Neural cell (in vitro differentiated cells): ENCODE data around the gene NTN3. TPM values are rescaled to one million over a fixed set of nuclear protein-coding genes. Genes with fewer than 3 reads are reported as not detected.

Experiments
- H2AFZ ChIP-seq: fragments of 200-600, 300-800 bp; sonication (generic), shearing (Covaris generic); 2 replicates; pipeline ENCODE4 v1.6.0; 2014; ENCODE audit warnings: low read depth, mild to moderate bottlenecking, antibody characterized with exemption, low read length, moderate library complexity
- H3F3A ChIP-seq: fragments of 200-600 bp; shearing (Covaris generic); 2 replicates; pipeline ENCODE4 v1.6.1; 2016; ENCODE audit warnings: mild to moderate bottlenecking, moderate library complexity, mixed read lengths, antibody characterized with exemption, low read length; ENCODE audit not compliant: insufficient read depth, poor library complexity, severe bottlenecking
- H3K27ac ChIP-seq: fragments of 200-600, 300-800 bp; sonication (generic), shearing (Covaris generic); 2 replicates; pipeline ENCODE4 v1.5.1; 2014; ENCODE audit warnings: mild to moderate bottlenecking, low read length, moderate library complexity
- H3K27me3 ChIP-seq: fragments of 300-800, 200-600 bp; sonication (generic), shearing (Covaris generic); 2 replicates; pipeline ENCODE4 v1.6.0; 2014; ENCODE audit warnings: mild to moderate bottlenecking, low read depth, low read length, moderate library complexity; ENCODE audit not compliant: insufficient read depth
- H3K36me3 ChIP-seq: fragments of 300-800, 200-600 bp; sonication (generic), shearing (Covaris generic); 2 replicates; pipeline ENCODE4 v1.5.1; 2014; ENCODE audit warnings: mild to moderate bottlenecking, antibody characterized with exemption, low read length, moderate library complexity; ENCODE audit not compliant: insufficient read depth
- H3K4me2 ChIP-seq: fragments of 300-800, 200-600 bp; sonication (generic), shearing (Covaris generic); 2 replicates; pipeline ENCODE4 v1.6.0; 2014; ENCODE audit warnings: mild to moderate bottlenecking, low read length
- H3K4me3 ChIP-seq: fragments of 300-800, 200-600 bp; sonication (generic), shearing (Covaris generic); 2 replicates; pipeline ENCODE4 v1.5.1; 2014; ENCODE audit warnings: mild to moderate bottlenecking, low read length, moderate library complexity
- H3K79me2 ChIP-seq: fragments of 200-600 bp; shearing (Covaris generic); replicated peaks from 2 replicates; pipeline ENCODE4 v1.6.0; 2014; ENCODE audit warnings: mild to moderate bottlenecking, low read length, moderate library complexity; ENCODE audit not compliant: insufficient read depth
- H3K9ac ChIP-seq: fragments of 300-800, 200-600 bp; sonication (generic), shearing (Covaris generic); 2 replicates; pipeline ENCODE4 v1.6.1; 2016; ENCODE audit warnings: mild to moderate bottlenecking, low read length, mixed read lengths
- H3K9me2 ChIP-seq: fragments of 200-600 bp; shearing (Covaris generic); 2 replicates; pipeline ENCODE4 v1.6.1; 2016; ENCODE audit warnings: mild to moderate bottlenecking, low read length, mixed read lengths; ENCODE audit not compliant: insufficient read depth
- H3K9me3 ChIP-seq: fragments of 200-600, 300-800 bp; sonication (generic), shearing (Covaris generic); 2 replicates; pipeline ENCODE4 v1.6.1; 2016; ENCODE audit warnings: mild to moderate bottlenecking, mixed run types, low read length, moderate library complexity, mixed read lengths
- H4K20me1 ChIP-seq: fragments of 200-600 bp; shearing (Covaris generic); 2 replicates; pipeline ENCODE4 v1.6.1; 2016; ENCODE audit warnings: mild to moderate bottlenecking, mixed run types; ENCODE audit not compliant: insufficient read depth
- CTCF ChIP-seq: fragments of 450-650 bp; IDR thresholded peaks from 2 replicates; pipeline ENCODE4 v1.5.1; 2014; ENCODE audit warnings: antibody characterized with exemption, mild to moderate bottlenecking, moderate library complexity; ENCODE audit not compliant: poor library complexity, severe bottlenecking
- EP300 ChIP-seq: fragments of 450-650 bp; conservative IDR thresholded peaks from 2 replicates; pipeline ENCODE4 v1.6.1; 2014; ENCODE audit warnings: antibody characterized with exemption, mild to moderate bottlenecking, moderate library complexity; ENCODE audit not compliant: poor library complexity, severe bottlenecking
- EZH2 ChIP-seq: fragments of 200-600, 300-800 bp; shearing (Covaris generic), sonication (generic); IDR thresholded peaks from 2 replicates; pipeline ENCODE4 v1.6.1; 2014; ENCODE audit warnings: antibody characterized with exemption, low read length, borderline replicate concordance, mild to moderate bottlenecking; ENCODE audit not compliant: insufficient read depth, poor library complexity, severe bottlenecking
- MXI1 ChIP-seq: fragments of 450-650 bp; conservative IDR thresholded peaks from 2 replicates; pipeline ENCODE4 v1.6.1; 2014; ENCODE audit warnings: antibody characterized with exemption, mild to moderate bottlenecking; ENCODE audit not compliant: poor library complexity, severe bottlenecking
- POLR2AphosphoS5 ChIP-seq: IDR thresholded peaks from 2 replicates; pipeline ENCODE4 v1.6.1; 2012
- RAD21 ChIP-seq: fragments of 450-650 bp; conservative IDR thresholded peaks from 2 replicates; pipeline ENCODE4 v1.6.1; 2014; ENCODE audit warnings: antibody characterized with exemption, mild to moderate bottlenecking, moderate library complexity
- REST ChIP-seq: IDR thresholded peaks from 2 replicates; pipeline ENCODE4 v1.6.1; 2012; ENCODE audit warnings: borderline replicate concordance
- SMC3 ChIP-seq: fragments of 450-650 bp; conservative IDR thresholded peaks from 2 replicates; pipeline ENCODE4 v1.6.1; 2014; ENCODE audit warnings: antibody characterized with exemption, mild to moderate bottlenecking, moderate library complexity; ENCODE audit not compliant: poor library complexity
- TAF1 ChIP-seq: IDR thresholded peaks from 2 replicates; pipeline ENCODE4 v1.6.1; 2012; ENCODE audit warnings: low read depth
- polyA plus RNA-seq: library from polyadenylated mRNA; depleted of rRNA; stranded (reverse); fragments of >200 nt; gene quantifications from 2 replicates; pipeline ENCODE4 v1.2.3, GENCODE V29; 2014

Gene NTN3
- polyA plus RNA-seq, 1 donor from 2014 or later, result 1.2 TPM

- H3K79me2 ChIP-seq, result no peaks in the 10 kb centered on the region
- no peak overlapping the region for H3K4me2 ChIP-seq
- no peaks in the 10 kb centered on the region for H3F3A ChIP-seq
- H4K20me1 ChIP-seq, result no peaks in the 10 kb centered on the region
- no peak overlapping the region for H3K4me3 ChIP-seq
- H3K36me3 ChIP-seq, result no peaks in the 10 kb centered on the region
- no peaks in the 10 kb centered on the region for H3K9me3 ChIP-seq
- no peak overlapping the region for H2AFZ ChIP-seq
- TF ChIP-seq EP300 (no peak), POLR2AphosphoS5 (no peak), RAD21 (no peak), TAF1 (no peak), SMC3 (no peak), MXI1 (no peak), CTCF (no peak), EZH2 (no peak), REST (no peak)
- H3K9ac ChIP-seq, result no peak overlapping the region
- no peaks in the 10 kb centered on the region for H3K27me3 ChIP-seq
- no peak overlapping the region for H3K27ac ChIP-seq
- no peaks in the 10 kb centered on the region for H3K9me2 ChIP-seq
Observed at GRCh38 chr16:2485811-2486507, 14.9 kb downstream of the NTN3 start.

- TF ChIP-seq REST (no peak), MXI1 (no peak), SMC3 (no peak), EZH2 (no peak), POLR2AphosphoS5 (no peak), RAD21 (no peak), CTCF (no peak), TAF1 (no peak), EP300 (no peak)
- Histone ChIP-seq H3K4me3 (no peak overlapping the region), H3K27ac (no peak overlapping the region), H3K9me2 (no peaks in the 10 kb centered on the region), H4K20me1 (no peaks in the 10 kb centered on the region), H2AFZ (no peak overlapping the region), H3K36me3 (no peaks in the 10 kb centered on the region), H3F3A (no peaks in the 10 kb centered on the region), H3K79me2 (no peaks in the 10 kb centered on the region), H3K4me2 (no peak overlapping the region), H3K9me3 (no peaks in the 10 kb centered on the region), H3K27me3 (no peaks in the 10 kb centered on the region), H3K9ac (no peak overlapping the region)
Observed at GRCh38 chr16:2486645-2487516, 15.8 kb downstream of the NTN3 start.
